PC-3 (cell line): ENCODE measurements around the gene FOXL3. TPM values are rescaled to one million over a fixed set of nuclear protein-coding genes. Genes with fewer than 3 reads are reported as not detected.

Experiments
- ATAC-seq: fragments of 200-7000 bp; cut with Tn5 transposase; 2 replicates; pipeline ENCODE4 v1.9.1; 2020; ENCODE audit warnings: mild to moderate bottlenecking, moderate library complexity
- BruUV-seq: library from RNA; stranded (reverse); fragments of 400-500 nt; replicated peaks from 2 replicates; lab custom pipeline; 2021; lab: Mats Ljungman, UMichigan
- CTCF ChIA-PET: fragments of 300-600 bp; sonication (Branson Sonifier 250); formaldehyde crosslinking; loops from one replicate; lab custom pipeline; 2022; ENCODE audit warnings: antibody characterized with exemption; lab: Charles Lee
- POLR2A ChIA-PET: fragments of 300-600 bp; sonication (Branson Sonifier 250); formaldehyde crosslinking; loops from one replicate; lab custom pipeline; 2022; ENCODE audit warnings: antibody characterized with exemption; ENCODE audit not compliant: unreplicated experiment; lab: Charles Lee
- DNase-seq: peaks from one replicate; pipeline ENCODE4 v3.0.0-alpha.2; 2015
- H2AFZ ChIP-seq: fragments of 300-600 bp; sonication (generic); 2 replicates; pipeline ENCODE4 v1.6.0; 2016; ENCODE audit warnings: antibody characterized with exemption, low read length
- H3F3A ChIP-seq: fragments of 300-600 bp; sonication (generic); one replicate; pipeline ENCODE4 v1.6.0; 2017; ENCODE audit warnings: antibody characterized with exemption, low read length, control low read depth, mild to moderate bottlenecking; ENCODE audit not compliant: unreplicated experiment
- H3K27ac ChIP-seq: fragments of 300-600 bp; sonication (generic); 2 replicates; pipeline ENCODE4 v1.5.1; 2016; ENCODE audit warnings: mild to moderate bottlenecking, low read length
- H3K27me3 ChIP-seq: fragments of 300-600 bp; sonication (generic); 2 replicates; pipeline ENCODE4 v1.6.1; 2016; ENCODE audit warnings: low read length, mixed read lengths
- H3K36me3 ChIP-seq: fragments of 300-600 bp; sonication (generic); 2 replicates; pipeline ENCODE4 v1.6.1; 2016; ENCODE audit warnings: low read depth, mixed run types, low read length, mixed read lengths
- H3K4me1 ChIP-seq: fragments of 300-600 bp; sonication (generic); 2 replicates; pipeline ENCODE4 v1.5.1; 2016; ENCODE audit warnings: low read length; ENCODE audit not compliant: insufficient read depth
- H3K4me2 ChIP-seq: fragments of 300-600 bp; sonication (generic); 2 replicates; pipeline ENCODE4 v1.6.0; 2016; ENCODE audit warnings: low read length
- H3K4me3 ChIP-seq: fragments of 300-600 bp; sonication (generic); 2 replicates; pipeline ENCODE4 v1.5.1; 2016; ENCODE audit warnings: mild to moderate bottlenecking, low read length, mixed read lengths
- H3K79me2 ChIP-seq: fragments of 300-600 bp; sonication (generic); 2 replicates; pipeline ENCODE4 v1.6.1; 2017; ENCODE audit warnings: low read length, mixed read lengths
- H3K9ac ChIP-seq: fragments of 300-600 bp; sonication (generic); 2 replicates; pipeline ENCODE4 v1.6.0; 2016; ENCODE audit warnings: mild to moderate bottlenecking, low read length
- H3K9me2 ChIP-seq: fragments of 300-600 bp; sonication (generic); replicated peaks from 2 replicates; pipeline ENCODE4 v1.6.1; 2016; ENCODE audit warnings: mixed run types, low read length, mixed read lengths
- H3K9me3 ChIP-seq: fragments of 300-600 bp; sonication (generic); 2 replicates; pipeline ENCODE4 v1.6.1; 2016; ENCODE audit warnings: low read length, mixed read lengths
- H4K20me1 ChIP-seq: fragments of 300-600 bp; sonication (generic); 2 replicates; pipeline ENCODE4 v1.6.1; 2016; ENCODE audit warnings: low read length, mixed read lengths
- EZH2 ChIP-seq: fragments of 300-600 bp; sonication (generic); IDR thresholded peaks from one replicate; pipeline ENCODE4 v1.6.1; 2017; ENCODE audit warnings: antibody characterized with exemption, mild to moderate bottlenecking, low read length; ENCODE audit not compliant: unreplicated experiment
- EZH2phosphoT487 ChIP-seq: fragments of 300-600 bp; sonication (generic); IDR thresholded peaks from 2 replicates; pipeline ENCODE4 v1.6.1; 2018; ENCODE audit warnings: mild to moderate bottlenecking, antibody characterized with exemption, low read length, borderline replicate concordance
- intact Hi-C: fragments of 100-400 bp; cut with micrococcal nuclease; formaldehyde crosslinking; loops from 2 replicates; pipeline ENCODE4 v1.9.0; 2023
- total RNA-seq: library from RNA; depleted of rRNA; stranded (reverse); fragments of >200 nt; gene quantifications from 2 replicates; pipeline ENCODE4 v1.2.3, GENCODE V29; 2014
- TF ChIP-seq, protein P1 (sequence below): fragments of 300-600 bp; sonication (generic); conservative IDR thresholded peaks from 2 replicates; pipeline ENCODE4 v1.5.1; 2017; ENCODE audit warnings: antibody characterized with exemption, low read depth, mild to moderate bottlenecking, low read length

FOXL3 gene
- total RNA-seq, 1 experiment from 2014 or later = not detected

DNA sequence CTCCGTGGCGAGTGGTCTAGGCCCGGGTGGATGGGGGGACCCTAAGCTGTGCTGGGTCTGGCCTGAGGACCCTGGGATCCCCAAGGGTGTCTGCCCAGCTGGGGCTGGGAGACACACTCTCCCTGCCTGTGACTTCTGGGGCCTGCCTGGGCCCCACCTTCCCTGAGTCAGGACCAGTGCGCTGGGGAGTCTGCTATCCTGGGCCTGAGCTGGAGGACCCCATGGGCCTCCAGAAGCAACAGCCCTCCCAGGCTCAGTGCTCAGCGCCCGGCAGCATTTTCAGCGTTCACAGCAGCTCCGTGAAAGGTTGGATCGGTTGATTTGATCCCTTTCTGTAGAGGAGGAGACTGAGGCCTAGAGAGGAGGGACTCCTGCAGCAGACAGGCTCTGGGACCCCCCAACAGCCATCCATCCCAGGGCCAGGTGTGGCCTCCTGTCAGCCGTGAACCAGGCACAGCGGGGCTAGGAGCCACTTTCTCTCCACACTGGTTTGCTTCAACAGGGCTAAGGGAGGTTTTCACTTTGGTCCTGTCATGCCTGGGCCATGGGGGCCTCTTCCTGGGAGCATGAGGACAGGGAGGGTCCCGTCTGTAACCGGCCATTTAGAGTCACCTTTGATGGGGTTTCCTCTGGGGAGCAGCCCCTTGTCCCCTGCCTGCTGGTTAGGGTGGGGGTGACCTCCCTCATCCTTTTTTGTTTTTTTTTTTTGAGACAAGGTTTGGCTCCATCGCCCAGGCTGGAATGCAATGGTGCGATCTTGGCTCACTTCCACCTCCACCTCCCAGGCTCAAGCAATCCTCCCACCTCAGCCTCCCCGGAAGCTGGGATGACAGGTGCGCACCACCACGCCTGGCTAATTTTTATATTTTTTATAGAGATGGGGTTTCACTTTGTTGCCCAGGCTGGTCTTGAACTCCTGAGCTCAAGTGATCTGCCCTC lies 12.4 kb downstream of the FOXL3 start:
- POLR2A ChIA-PET = no interaction called here
- no peaks in the 10 kb centered on the region for H3K36me3 ChIP-seq

DNA sequence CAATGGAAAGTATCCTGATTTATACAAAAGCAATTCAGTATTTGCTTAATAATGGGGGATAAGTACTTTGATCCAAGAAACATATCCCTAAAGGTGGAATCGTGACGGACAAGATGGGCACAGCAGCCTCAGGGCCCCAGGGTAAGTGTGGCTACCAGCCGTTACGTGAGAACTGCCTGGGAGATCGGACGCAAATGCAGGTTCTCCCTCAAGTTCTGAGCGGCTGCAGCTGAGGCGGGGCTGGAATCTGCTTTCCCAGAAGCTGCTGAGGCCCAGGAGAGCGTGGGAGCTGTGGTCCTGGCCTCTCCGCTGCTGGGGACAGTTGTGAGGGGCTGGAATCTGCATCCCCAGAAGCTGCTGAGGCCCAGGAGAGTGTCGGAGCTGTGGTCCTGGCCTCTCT lies 13.5 kb downstream of the FOXL3 start:
- intact Hi-C loops = no loop called here
- no peak overlapping the region for H3K4me2 ChIP-seq
- ChIA-PET CTCF (no interaction called here), POLR2A (no interaction called here)
- TF ChIP-seq EZH2 = no peak
- TF ChIP-seq EZH2phosphoT487 = no peak
- no peaks in the 10 kb centered on the region for H3K9me2 ChIP-seq
- H2AFZ ChIP-seq = no peak overlapping the region
- DNase-seq (no peak), ATAC-seq (no peak)
- no peaks in the 10 kb centered on the region for H3K27me3 ChIP-seq
- no peaks in the 10 kb centered on the region for H3K36me3 ChIP-seq
- no peaks in the 10 kb centered on the region for H3F3A ChIP-seq
- no TSS peak for BruUV-seq
- H3K9ac ChIP-seq = no peak overlapping the region
- H3K4me3 ChIP-seq = no peak overlapping the region
- no peak overlapping the region for H3K27ac ChIP-seq
- no peaks in the 10 kb centered on the region for H3K79me2 ChIP-seq
- H4K20me1 ChIP-seq = no peaks in the 10 kb centered on the region
- no peaks in the 10 kb centered on the region; the same call in 1 of the 2 replicates for H3K9me3 ChIP-seq
- no peaks in the 10 kb centered on the region for H3K4me1 ChIP-seq

More for the DNA sequence above, 12.4 kb downstream of the FOXL3 start:
- intact Hi-C loops = no loop called here
- Histone ChIP-seq H3K4me3 (no peak overlapping the region), H3K79me2 (no peaks in the 10 kb centered on the region), H3K4me2 (no peak overlapping the region), H3K27me3 (no peaks in the 10 kb centered on the region), H2AFZ (no peak overlapping the region), H3K4me1 (no peaks in the 10 kb centered on the region), H3K9ac (no peak overlapping the region), H3K9me3 (no peaks in the 10 kb centered on the region), H3K27ac (no peak overlapping the region), H3F3A (no peaks in the 10 kb centered on the region), H4K20me1 (no peaks in the 10 kb centered on the region), H3K9me2 (no peaks in the 10 kb centered on the region)
- DNase-seq (no peak), ATAC-seq (no peak)
- TF ChIP-seq EZH2 = no peak
- no peak for TF ChIP-seq EZH2phosphoT487
- TF ChIP-seq, protein P1, sequence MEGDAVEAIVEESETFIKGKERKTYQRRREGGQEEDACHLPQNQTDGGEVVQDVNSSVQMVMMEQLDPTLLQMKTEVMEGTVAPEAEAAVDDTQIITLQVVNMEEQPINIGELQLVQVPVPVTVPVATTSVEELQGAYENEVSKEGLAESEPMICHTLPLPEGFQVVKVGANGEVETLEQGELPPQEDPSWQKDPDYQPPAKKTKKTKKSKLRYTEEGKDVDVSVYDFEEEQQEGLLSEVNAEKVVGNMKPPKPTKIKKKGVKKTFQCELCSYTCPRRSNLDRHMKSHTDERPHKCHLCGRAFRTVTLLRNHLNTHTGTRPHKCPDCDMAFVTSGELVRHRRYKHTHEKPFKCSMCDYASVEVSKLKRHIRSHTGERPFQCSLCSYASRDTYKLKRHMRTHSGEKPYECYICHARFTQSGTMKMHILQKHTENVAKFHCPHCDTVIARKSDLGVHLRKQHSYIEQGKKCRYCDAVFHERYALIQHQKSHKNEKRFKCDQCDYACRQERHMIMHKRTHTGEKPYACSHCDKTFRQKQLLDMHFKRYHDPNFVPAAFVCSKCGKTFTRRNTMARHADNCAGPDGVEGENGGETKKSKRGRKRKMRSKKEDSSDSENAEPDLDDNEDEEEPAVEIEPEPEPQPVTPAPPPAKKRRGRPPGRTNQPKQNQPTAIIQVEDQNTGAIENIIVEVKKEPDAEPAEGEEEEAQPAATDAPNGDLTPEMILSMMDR = no peak
- no TSS peak for BruUV-seq
- CTCF ChIA-PET = no interaction called here

DNA sequence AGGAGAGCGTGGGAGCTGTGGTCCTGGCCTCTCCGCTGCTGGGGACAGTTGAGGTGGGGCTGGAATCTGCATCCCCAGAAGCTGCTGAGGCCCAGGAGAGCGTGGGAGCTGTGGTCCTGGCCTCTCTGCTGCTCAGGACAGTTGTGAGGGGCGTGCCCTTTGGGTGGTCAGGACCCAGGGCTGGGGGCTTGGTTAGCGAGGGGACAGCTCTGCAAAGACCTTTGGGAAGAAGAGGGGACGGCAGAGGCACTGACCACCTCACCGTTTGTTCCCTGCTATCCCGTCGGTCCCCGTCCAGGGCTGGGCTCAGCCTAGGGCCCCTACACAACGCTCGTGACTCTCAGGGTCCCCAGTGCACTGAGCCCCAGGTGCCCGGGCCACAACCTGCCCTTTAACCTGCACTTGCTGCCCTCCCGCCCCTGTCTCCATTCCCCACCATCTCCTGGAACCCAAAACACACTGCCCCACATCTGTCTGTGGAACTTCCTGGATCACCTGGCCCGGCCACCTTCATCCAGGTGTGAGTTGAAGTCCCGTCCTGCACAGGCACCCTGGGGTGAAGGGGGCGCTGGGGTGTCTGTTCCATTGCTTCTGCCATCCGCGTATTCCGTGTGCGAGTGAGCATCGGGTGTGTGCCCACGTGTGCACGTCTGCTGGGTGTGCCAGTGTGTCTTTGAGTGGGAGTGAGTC lies 14.1 kb downstream of the FOXL3 start:
- H2AFZ ChIP-seq = no peak overlapping the region
- DNase-seq (no peak), ATAC-seq (no peak)
- no peaks in the 10 kb centered on the region for H3K27me3 ChIP-seq
- H3K36me3 ChIP-seq = no peaks in the 10 kb centered on the region
- H3K27ac ChIP-seq = no peak overlapping the region
- intact Hi-C loops = no loop called here
- H3K9ac ChIP-seq = no peak overlapping the region
- H3K4me2 ChIP-seq = no peak overlapping the region
- H3K4me1 ChIP-seq = no peaks in the 10 kb centered on the region
- BruUV-seq = no TSS peak
- H3K79me2 ChIP-seq = no peaks in the 10 kb centered on the region
- ChIA-PET CTCF (no interaction called here), POLR2A (no interaction called here)
- H3K4me3 ChIP-seq = no peak overlapping the region
- no peaks in the 10 kb centered on the region for H4K20me1 ChIP-seq
- no peaks in the 10 kb centered on the region; the same call in 1 of the 2 replicates for H3K9me3 ChIP-seq
- no peaks in the 10 kb centered on the region for H3K9me2 ChIP-seq
- H3F3A ChIP-seq = no peaks in the 10 kb centered on the region
- no peak for TF ChIP-seq EZH2
- no peak for TF ChIP-seq EZH2phosphoT487
- TF ChIP-seq, protein P1 = no peak
